ENCODE data around the gene FAM13A. TPM values are rescaled to one million over a fixed set of nuclear protein-coding genes. Genes with fewer than 3 reads are reported as not detected.

FAM13A gene
- total and polyA plus RNA-seq, 2 donors (not counting 3 experiments of a cell fraction or from before 2014, with no cell fraction given), result 3.3 to 10.5 TPM

DNA sequence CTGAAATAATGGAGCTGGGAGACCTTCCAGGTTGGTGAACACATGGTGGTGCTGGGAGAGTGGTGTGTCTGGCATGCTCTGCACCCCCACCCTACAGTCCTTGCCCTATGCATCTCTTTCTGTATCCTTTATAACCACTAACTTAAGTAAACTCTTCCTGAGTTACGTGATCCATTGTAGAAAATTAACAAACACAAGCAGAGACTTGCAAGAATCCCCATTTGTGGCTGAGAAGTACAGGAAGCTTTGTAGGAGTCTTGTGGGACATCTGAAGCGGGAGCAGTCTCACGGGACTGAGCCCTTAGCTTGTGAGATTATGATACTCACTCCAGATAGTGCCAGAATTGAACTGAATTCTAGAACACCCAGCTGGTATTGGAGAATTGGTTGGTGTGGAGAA is 14.3 kb upstream of the FAM13A start:
- TF ChIP-seq, protein P1, sequence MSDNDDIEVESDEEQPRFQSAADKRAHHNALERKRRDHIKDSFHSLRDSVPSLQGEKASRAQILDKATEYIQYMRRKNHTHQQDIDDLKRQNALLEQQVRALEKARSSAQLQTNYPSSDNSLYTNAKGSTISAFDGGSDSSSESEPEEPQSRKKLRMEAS (IDR thresholded peaks at IDR 0.05; ENCODE audit: insufficient read depth, insufficient read length), result no peak
- TF ChIP-seq POLR2AphosphoS5 (IDR thresholded peaks at IDR 0.05; ENCODE audit: insufficient read depth, low read depth, low read length) (no peak), FOS (IDR thresholded peaks at IDR 0.05; ENCODE audit: borderline replicate concordance, insufficient read depth, low read length) (no peak)
- TF ChIP-seq, protein P2, sequence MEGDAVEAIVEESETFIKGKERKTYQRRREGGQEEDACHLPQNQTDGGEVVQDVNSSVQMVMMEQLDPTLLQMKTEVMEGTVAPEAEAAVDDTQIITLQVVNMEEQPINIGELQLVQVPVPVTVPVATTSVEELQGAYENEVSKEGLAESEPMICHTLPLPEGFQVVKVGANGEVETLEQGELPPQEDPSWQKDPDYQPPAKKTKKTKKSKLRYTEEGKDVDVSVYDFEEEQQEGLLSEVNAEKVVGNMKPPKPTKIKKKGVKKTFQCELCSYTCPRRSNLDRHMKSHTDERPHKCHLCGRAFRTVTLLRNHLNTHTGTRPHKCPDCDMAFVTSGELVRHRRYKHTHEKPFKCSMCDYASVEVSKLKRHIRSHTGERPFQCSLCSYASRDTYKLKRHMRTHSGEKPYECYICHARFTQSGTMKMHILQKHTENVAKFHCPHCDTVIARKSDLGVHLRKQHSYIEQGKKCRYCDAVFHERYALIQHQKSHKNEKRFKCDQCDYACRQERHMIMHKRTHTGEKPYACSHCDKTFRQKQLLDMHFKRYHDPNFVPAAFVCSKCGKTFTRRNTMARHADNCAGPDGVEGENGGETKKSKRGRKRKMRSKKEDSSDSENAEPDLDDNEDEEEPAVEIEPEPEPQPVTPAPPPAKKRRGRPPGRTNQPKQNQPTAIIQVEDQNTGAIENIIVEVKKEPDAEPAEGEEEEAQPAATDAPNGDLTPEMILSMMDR (IDR thresholded peaks at IDR 0.05; ENCODE audit: extremely low read depth in 1 of 2, insufficient read depth in 1 of 2, low read depth in 1 of 2, low read length in 2 of 2), result no peak
- no peak overlapping the region for H3K9ac ChIP-seq (replicated peaks; ENCODE audit: extremely low read depth, insufficient read depth, low read length)
- BruUV-seq (replicated peaks), result no TSS peak
- H3K27ac ChIP-seq (ENCODE audit: insufficient read depth, low read depth, low read length), result no peak overlapping the region
- H3K9me1 ChIP-seq (replicated peaks; ENCODE audit: control insufficient read depth, extremely low read depth, insufficient read depth, low read length), result no peaks in the 10 kb centered on the region
- no peaks in the 10 kb centered on the region for H3K9me3 ChIP-seq (replicated peaks; ENCODE audit: control insufficient read depth, insufficient read depth, low read length)
- no peak for FAIRE-seq
- no peak overlapping the region for H2AFZ ChIP-seq (ENCODE audit: low read depth, low read length)
- intact Hi-C loops (cut with micrococcal nuclease) (no loop called here), dilution Hi-C loops (cut with MboI; ENCODE audit: extremely low pct_ligation_motif_present, low sequenced_read_pairs) (no loop called here)
- H3K4me2 ChIP-seq (ENCODE audit: insufficient read depth, low read length), result no peak overlapping the region
- no peak for DNase-seq (ENCODE audit: low read depth, low spot score)
- H4K20me1 ChIP-seq (replicated peaks; ENCODE audit: control insufficient read depth, extremely low read depth, insufficient read depth, low read length), result no peaks in the 10 kb centered on the region
- CTCF ChIA-PET, result no interaction called here
- H3K27me3 ChIP-seq (ENCODE audit: control insufficient read depth in 2 of 2, insufficient read depth in 2 of 2, low read length in 2 of 2), result peaks cover 3 to 7% of the 10 kb centered on the region in 2 experiments
- POLR2A ChIA-PET, result no interaction called here
- H3K4me1 ChIP-seq (ENCODE audit: control insufficient read depth, extremely low read depth, insufficient read depth, low read length), result no peaks in the 10 kb centered on the region
- H3K36me3 ChIP-seq (ENCODE audit: control insufficient read depth in 2 of 2, extremely low read depth in 1 of 2, insufficient read depth in 2 of 2, low read length in 2 of 2), result no peaks in the 10 kb centered on the region
- H3K79me2 ChIP-seq (ENCODE audit: control insufficient read depth, insufficient read depth, low read length), result no peaks in the 10 kb centered on the region
- H3K4me3 ChIP-seq (replicated peaks in 1 of 3; ENCODE audit: insufficient read depth in 1 of 3, low read depth in 1 of 3, low read length in 3 of 3), result no peak overlapping the region

DNA sequence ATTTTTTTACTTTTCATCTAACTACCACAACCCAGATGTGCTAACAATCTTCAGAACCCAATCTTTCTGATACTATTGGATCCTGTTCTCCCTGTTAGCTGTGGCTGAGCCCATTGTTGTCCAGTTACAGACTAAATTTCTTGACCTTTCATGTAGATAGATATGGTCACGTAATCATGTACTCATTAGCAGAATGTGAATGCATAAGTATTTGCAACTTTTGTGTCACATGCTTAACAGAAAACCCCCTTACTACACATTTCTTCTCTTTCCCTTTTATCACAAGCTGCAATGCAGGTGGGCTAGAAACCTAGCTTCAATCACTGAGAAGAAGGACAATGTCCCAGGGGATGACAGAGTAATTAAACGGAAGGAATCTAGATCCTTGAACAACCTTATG is 13.1 kb upstream of the FAM13A start:
- H4K20me1 ChIP-seq (replicated peaks; ENCODE audit: control insufficient read depth, extremely low read depth, insufficient read depth, low read length), result no peaks in the 10 kb centered on the region
- H3K79me2 ChIP-seq (ENCODE audit: control insufficient read depth, insufficient read depth, low read length), result no peaks in the 10 kb centered on the region
- H3K9me1 ChIP-seq (replicated peaks; ENCODE audit: control insufficient read depth, extremely low read depth, insufficient read depth, low read length), result no peaks in the 10 kb centered on the region
- no peak for DNase-seq (ENCODE audit: low read depth, low spot score)
- no peak for FAIRE-seq
- H3K4me3 ChIP-seq (replicated peaks in 1 of 3; ENCODE audit: insufficient read depth in 1 of 3, low read depth in 1 of 3, low read length in 3 of 3), result no peak overlapping the region
- H3K9me3 ChIP-seq (replicated peaks; ENCODE audit: control insufficient read depth, insufficient read depth, low read length), result no peaks in the 10 kb centered on the region
- intact Hi-C loops (cut with micrococcal nuclease), result no loop called here
- POLR2A ChIA-PET, result no interaction called here
- BruUV-seq (replicated peaks), result no TSS peak
- no peaks in the 10 kb centered on the region for H3K4me1 ChIP-seq (ENCODE audit: control insufficient read depth, extremely low read depth, insufficient read depth, low read length)
- no peak for TF ChIP-seq EZH2 (IDR thresholded peaks at IDR 0.05; ENCODE audit: borderline replicate concordance, low read depth, low read length, severe bottlenecking)
- no peak for TF ChIP-seq POLR2A (IDR thresholded peaks at IDR 0.05; ENCODE audit: low read depth, low read length)
- dilution Hi-C loops (cut with MboI; ENCODE audit: extremely low pct_ligation_motif_present, low sequenced_read_pairs), result no loop called here
- H3K9ac ChIP-seq (replicated peaks; ENCODE audit: extremely low read depth, insufficient read depth, low read length), result no peak overlapping the region
- no peak overlapping the region for H2AFZ ChIP-seq (ENCODE audit: low read depth, low read length)
- CTCF ChIA-PET, result no interaction called here
- H3K27ac ChIP-seq (ENCODE audit: insufficient read depth, low read depth, low read length), result no peak overlapping the region
- H3K4me2 ChIP-seq (ENCODE audit: insufficient read depth, low read length), result no peak overlapping the region
- H3K36me3 ChIP-seq (ENCODE audit: control insufficient read depth in 2 of 2, extremely low read depth in 1 of 2, insufficient read depth in 2 of 2, low read length in 2 of 2), result no peaks in the 10 kb centered on the region
- H3K27me3 ChIP-seq (ENCODE audit: control insufficient read depth in 2 of 2, insufficient read depth in 2 of 2, low read length in 2 of 2), result peaks cover 3 to 7% of the 10 kb centered on the region in 2 experiments
